Stimulated activated CD8-positive, alpha-beta memory T cell treated with anti-CD3 and anti-CD28 coated beads, Interleukin-12 subunit alpha, Interleukin-12 subunit beta, amount 100 ng/mL, for 1 hour (primary cell): ENCODE measurements around the gene CPNE4.

Source experiments
- DNase-seq: peaks from one replicate; pipeline ENCODE4 v3.0.0-alpha.2; 2020; ENCODE audit warnings: low read depth

The CPNE4 gene

GRCh38 chr3:131602011-131602779 lies 432.6 kb downstream of the CPNE4 start:
- no peak for DNase-seq

- DNase-seq, result no peak
Measured at GRCh38 chr3:131597816-131598215, 437.0 kb downstream of the CPNE4 start.

- no peak for DNase-seq
Measured at GRCh38 chr3:131596884-131597283, 437.9 kb downstream of the CPNE4 start.

GRCh38 chr3:131591394-131592014 lies 443.3 kb downstream of the CPNE4 start:
- no peak for DNase-seq

- DNase-seq, result no peak
Measured at GRCh38 chr3:131586277-131586676, 448.5 kb downstream of the CPNE4 start.

- DNase-seq, result no peak
Measured at GRCh38 chr3:131582438-131582837, 452.4 kb downstream of the CPNE4 start.

GRCh38 chr3:131568460-131568859 lies 466.4 kb downstream of the CPNE4 start:
- no peak for DNase-seq

- no peak for DNase-seq
Measured at GRCh38 chr3:131564812-131565211, 470.0 kb downstream of the CPNE4 start.

- DNase-seq, result no peak
Measured at GRCh38 chr3:131561511-131561910, 473.3 kb downstream of the CPNE4 start.

- DNase-seq, result no peak
Measured at GRCh38 chr3:131560795-131561194, 474.0 kb downstream of the CPNE4 start.

GRCh38 chr3:131555456-131555855 lies 479.4 kb downstream of the CPNE4 start:
- DNase-seq, result no peak

- no peak for DNase-seq
Measured at GRCh38 chr3:131553495-131554247, 481.1 kb downstream of the CPNE4 start.

GRCh38 chr3:131551761-131552160 lies 483.1 kb downstream of the CPNE4 start:
- DNase-seq, result no peak

- no peak for DNase-seq
Measured at GRCh38 chr3:131550562-131551465, 484.0 kb downstream of the CPNE4 start.

GRCh38 chr3:131549340-131549739 lies 485.5 kb downstream of the CPNE4 start:
- DNase-seq, result no peak

GRCh38 chr3:131547585-131547984 lies 487.2 kb downstream of the CPNE4 start:
- no peak for DNase-seq

GRCh38 chr3:131546441-131546840 lies 488.4 kb downstream of the CPNE4 start:
- no peak for DNase-seq

GRCh38 chr3:131544557-131544956 lies 490.3 kb downstream of the CPNE4 start:
- no peak for DNase-seq

GRCh38 chr3:131543714-131544113 lies 491.1 kb downstream of the CPNE4 start:
- no peak for DNase-seq

- DNase-seq, result no peak
Measured at GRCh38 chr3:131541288-131541687, 493.5 kb downstream of the CPNE4 start.

GRCh38 chr3:131540821-131541220 lies 494.0 kb downstream of the CPNE4 start:
- no peak for DNase-seq

GRCh38 chr3:131540143-131540542 lies 494.7 kb downstream of the CPNE4 start:
- no peak for DNase-seq
